A172 (cell line): ENCODE measurements around the gene ARHGEF3. TPM values are rescaled to one million over a fixed set of nuclear protein-coding genes. Genes with fewer than 3 reads are reported as not detected.

ENCODE experiments used
- DNase-seq: peaks from one replicate; pipeline ENCODE4 v3.0.0-alpha.2; 2015; ENCODE audit warnings: low spot score
- total RNA-seq: library from RNA; depleted of rRNA; stranded (reverse); fragments of >200 nt; shearing (Covaris generic); gene quantifications from 2 replicates; pipeline ENCODE4 v1.2.3, GENCODE V29; 2014

The ARHGEF3 gene
- total RNA-seq, 1 experiment from 2014 or later: 10.4 TPM

GRCh38 chr3:56796202-56796601, 5.5 kb downstream of the ARHGEF3 start:
- peak; percentile 64 for DNase-seq

- DNase-seq: peak; percentile 34
These were observed 5.9 kb downstream of the ARHGEF3 start for GRCh38 chr3:56795829-56796185.

GRCh38 chr3:56795097-56795828, 6.5 kb downstream of the ARHGEF3 start:
- DNase-seq: peak; percentile 18

GRCh38 chr3:56792193-56792592, 9.6 kb downstream of the ARHGEF3 start:
- no peak for DNase-seq

GRCh38 chr3:56790016-56790821, 11.5 kb downstream of the ARHGEF3 start:
- DNase-seq: no peak

GRCh38 chr3:56789076-56789475, 12.7 kb downstream of the ARHGEF3 start:
- no peak for DNase-seq

- DNase-seq: no peak
These were observed 13.2 kb downstream of the ARHGEF3 start for GRCh38 chr3:56788521-56788920.

GRCh38 chr3:56787784-56788256, 13.9 kb downstream of the ARHGEF3 start:
- DNase-seq: no peak

GRCh38 chr3:56787258-56787775, 14.4 kb downstream of the ARHGEF3 start:
- no peak for DNase-seq

GRCh38 chr3:56785499-56785898, 16.2 kb downstream of the ARHGEF3 start:
- no peak for DNase-seq

GRCh38 chr3:56784448-56785001, 17.2 kb downstream of the ARHGEF3 start:
- no peak for DNase-seq

- peak; percentile 15 for DNase-seq
These were observed 17.9 kb downstream of the ARHGEF3 start for GRCh38 chr3:56783644-56784447.

- no peak for DNase-seq
These were observed 18.8 kb downstream of the ARHGEF3 start for GRCh38 chr3:56782906-56783305.

- no peak for DNase-seq
These were observed 19.5 kb downstream of the ARHGEF3 start for GRCh38 chr3:56782215-56782614.

- DNase-seq: no peak
These were observed 20.0 kb downstream of the ARHGEF3 start for GRCh38 chr3:56781762-56782161.

- no peak for DNase-seq
These were observed 20.8 kb downstream of the ARHGEF3 start for GRCh38 chr3:56780936-56781335.

GRCh38 chr3:56778893-56779292, 22.9 kb downstream of the ARHGEF3 start:
- no peak for DNase-seq

GRCh38 chr3:56776556-56776950, 25.2 kb downstream of the ARHGEF3 start:
- no peak for DNase-seq

- DNase-seq: no peak
These were observed 25.8 kb downstream of the ARHGEF3 start for GRCh38 chr3:56775838-56776555.

- no peak for DNase-seq
These were observed 26.3 kb downstream of the ARHGEF3 start for GRCh38 chr3:56775445-56775837.

GRCh38 chr3:56773986-56774385, 27.8 kb downstream of the ARHGEF3 start:
- DNase-seq: no peak
